ENCODE results near the gene RNF13.
A peak's percentile ranks its signal among the peaks of the same experiment; 100 is the strongest.

RNF13 gene, protein sequence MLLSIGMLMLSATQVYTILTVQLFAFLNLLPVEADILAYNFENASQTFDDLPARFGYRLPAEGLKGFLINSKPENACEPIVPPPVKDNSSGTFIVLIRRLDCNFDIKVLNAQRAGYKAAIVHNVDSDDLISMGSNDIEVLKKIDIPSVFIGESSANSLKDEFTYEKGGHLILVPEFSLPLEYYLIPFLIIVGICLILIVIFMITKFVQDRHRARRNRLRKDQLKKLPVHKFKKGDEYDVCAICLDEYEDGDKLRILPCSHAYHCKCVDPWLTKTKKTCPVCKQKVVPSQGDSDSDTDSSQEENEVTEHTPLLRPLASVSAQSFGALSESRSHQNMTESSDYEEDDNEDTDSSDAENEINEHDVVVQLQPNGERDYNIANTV

DNA sequence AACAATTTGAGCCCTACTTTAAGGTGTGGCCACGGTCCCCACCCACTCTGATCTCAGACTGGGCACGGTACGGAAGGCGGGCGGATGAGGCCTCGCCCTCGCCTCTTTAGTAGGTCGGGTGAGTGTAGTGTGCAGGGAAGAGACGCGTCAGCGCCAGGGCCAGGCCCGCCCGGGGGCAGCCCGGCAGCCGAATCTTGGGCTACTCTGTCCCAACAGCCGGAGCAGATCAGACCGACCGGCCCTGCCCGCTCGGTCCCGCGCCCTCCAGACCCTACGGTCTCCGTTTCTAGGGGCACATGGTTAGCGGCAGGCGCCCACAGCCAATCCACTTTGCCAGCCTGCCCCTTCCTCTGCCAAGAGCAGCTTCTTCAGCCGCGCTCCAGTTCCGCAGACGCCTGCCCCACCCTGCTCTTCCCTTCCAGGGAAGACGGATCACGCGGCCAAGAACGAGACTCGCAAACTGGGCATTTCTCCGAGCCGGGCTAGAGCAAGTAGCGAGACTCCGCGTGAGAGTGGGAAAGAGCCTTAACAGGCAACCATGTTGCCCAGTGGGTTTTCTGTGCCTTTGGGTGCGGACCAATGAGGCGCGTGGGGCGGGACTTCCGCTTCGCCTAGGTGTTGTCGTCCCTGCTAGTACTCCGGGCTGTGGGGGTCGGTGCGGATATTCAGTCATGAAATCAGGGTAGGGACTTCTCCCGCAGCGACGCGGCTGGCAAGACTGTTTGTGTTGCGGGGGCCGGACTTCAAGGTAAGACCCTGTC lies at the start of gene RNF13:
Gene RNF13, plus strand, starts transcription at position 610 of the 761 bp plus-strand sequence. CDS start 32,812 bp downstream, outside the sequence.
- DNase-seq (ENCODE audit: low read depth in 3 of 3): peak; percentile 85 to 92 (median 89)

DNA sequence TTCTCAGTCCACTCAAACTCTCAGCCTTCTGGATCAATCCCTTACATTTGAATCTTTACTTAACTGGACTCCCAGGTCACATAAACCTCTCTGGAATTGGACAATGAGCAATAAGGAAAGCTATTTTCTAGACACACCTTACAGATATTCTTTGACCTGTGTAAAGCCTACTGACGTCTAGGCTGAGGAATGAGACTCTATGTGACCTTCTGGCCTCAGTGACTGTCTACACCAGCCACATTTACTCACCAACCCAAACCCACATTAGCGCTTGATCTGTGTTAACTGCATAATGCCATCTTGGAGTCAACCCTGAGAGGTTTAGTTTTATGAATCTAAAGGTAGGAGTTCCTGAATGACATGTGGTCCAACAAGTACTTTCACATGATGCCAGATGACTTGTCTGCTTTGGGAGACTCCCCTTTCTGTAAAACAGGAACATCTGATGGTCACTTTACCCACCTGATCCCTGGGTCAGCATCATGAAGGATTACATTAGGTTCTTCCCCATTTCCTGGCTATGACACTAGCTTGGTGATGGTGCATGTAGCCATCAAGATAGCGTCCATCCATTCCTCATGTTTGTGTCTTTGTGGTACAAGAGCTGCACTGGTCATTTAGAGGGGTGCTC lies 49.3 kb upstream of the RNF13 start:
- DNase-seq (ENCODE audit: low read depth in 3 of 3): no peak

DNA sequence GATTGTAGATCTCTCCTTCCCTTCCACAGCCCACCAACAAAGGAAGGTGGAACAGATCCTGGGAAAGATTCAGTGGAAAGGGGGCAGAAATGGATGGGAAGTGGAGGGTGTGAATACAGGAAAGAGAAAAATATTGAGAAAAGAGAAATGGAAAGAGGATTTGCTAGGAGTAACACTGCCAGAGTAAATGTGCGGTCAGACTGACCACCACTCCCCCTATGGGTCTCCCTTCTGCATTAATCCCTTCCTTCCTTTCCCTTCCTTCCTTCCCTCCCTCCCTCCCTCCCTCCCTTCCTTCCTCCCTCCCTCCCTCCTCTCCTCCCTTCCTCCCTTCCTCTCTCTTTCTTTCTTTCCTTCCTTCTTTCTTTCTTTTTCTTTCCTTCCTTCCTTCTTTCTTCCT lies 48.7 kb upstream of the RNF13 start:
- DNase-seq (ENCODE audit: low read depth in 3 of 3): no peak

DNA sequence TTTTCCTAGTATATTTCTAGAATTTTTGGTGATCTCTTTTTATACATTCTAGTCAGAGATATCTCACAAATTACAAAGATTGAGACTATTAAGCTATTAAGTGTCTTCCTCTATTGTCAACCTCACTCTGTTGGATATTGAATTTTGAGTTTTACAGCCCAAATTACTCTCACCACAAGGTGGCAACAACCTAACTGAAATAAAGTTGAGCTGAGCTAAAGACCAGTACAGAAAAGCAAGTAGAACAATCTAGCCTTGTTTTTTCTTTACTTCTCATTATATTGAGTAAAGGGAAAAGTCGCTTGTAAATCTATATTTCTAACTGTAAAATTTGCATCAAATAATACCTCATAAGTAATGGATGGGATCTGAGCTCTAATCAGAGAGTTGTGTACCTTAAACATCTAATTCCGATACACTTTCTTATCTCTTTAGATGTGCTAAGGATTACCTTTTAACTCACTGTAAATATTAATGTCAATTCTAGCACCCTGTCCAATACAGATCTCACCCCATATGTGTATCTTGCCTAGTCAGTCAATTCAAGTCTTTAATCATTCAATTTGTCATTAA lies 47.2 kb upstream of the RNF13 start:
- no peak for DNase-seq (ENCODE audit: low read depth in 3 of 3)

DNA sequence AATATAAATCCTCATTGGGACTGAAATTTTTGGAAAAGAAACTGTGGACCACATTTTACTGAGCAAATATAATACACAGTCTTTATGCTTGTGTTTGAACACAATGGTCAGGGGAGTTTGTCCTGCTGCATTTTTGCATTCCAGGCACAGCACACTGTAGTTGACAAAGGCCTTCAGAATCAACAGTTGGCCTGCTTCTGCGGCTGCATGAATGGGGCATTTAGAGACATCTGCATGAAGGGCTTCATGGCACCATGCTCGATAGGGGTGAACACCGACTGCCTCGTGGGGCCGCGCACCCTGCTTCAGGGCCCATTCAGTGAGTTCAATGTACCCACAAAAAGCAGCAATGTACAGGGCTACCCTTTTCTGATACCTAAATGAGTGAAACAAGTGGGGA lies 45.3 kb upstream of the RNF13 start:
- no peak for DNase-seq (ENCODE audit: low read depth in 3 of 3)

DNA sequence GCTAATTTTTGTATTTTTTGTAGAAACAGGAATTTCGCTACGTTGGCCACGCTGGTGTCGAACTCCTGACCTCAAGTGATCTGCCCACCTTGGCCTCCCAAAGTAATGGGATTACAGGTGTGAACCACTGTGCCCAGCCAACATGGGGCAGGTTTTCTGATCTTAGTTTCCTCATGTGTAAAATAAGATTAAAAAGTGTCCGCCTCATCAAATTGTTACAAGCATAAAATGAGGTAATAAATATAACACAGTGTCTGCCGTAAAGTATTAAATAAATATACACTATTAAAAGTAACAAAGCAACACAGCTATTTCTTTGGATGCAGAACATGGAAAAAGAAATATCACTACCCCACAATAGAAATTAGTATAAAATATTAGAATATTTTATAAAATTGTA lies 44.3 kb upstream of the RNF13 start:
- no peak for DNase-seq (ENCODE audit: low read depth in 3 of 3)

DNA sequence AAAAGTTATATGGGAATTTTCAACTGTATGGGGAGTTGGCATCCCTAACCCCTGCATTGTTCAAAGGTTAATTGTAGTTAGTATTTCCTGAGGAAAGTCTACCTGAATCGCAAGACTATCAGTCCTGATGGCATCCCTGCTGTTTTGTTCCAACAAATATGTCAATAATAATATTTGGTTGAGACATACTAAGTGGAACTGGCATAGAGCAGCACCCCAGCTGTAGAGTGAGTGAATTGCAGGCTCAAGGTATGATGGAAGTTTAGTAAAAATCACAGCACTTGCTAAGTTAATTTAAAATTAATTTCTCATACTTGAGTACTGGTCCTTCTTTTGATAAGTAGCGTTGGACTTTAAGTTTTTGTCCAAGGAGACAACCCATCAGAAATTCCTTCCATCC lies 42.8 kb upstream of the RNF13 start:
- DNase-seq (ENCODE audit: low read depth in 3 of 3): no peak

DNA sequence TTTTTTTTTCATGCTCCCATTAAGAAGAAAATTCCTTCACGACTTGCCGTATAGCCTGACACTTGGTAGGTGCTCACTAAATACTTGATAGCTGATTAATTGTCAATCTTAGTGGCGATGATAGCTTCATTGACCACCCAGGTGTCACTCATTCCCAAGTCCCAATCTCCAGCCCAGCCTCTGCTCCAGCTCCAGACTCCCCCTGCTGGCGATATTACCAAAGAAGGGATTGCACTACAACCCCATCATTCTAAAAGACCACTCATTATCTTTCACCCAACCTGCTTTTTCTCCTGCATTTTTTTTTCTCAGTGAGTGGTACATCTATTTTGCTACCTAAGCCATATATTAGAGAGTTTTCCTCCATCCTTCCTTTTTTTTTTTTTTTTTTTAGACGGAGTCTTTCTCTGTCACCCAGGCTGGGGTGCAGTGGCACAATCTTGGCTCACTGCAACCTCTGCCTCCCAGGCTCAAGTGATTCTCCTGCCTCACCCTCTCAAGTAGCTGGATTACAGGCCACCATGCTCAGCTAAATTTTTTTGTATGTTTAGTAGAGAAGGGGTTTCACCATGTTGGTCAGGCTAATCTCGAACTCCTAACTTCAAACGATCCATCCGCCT lies 41.3 kb upstream of the RNF13 start:
- peak in 2 of 3 experiments; percentile 20 to 24 for DNase-seq (ENCODE audit: low read depth in 3 of 3)

DNA sequence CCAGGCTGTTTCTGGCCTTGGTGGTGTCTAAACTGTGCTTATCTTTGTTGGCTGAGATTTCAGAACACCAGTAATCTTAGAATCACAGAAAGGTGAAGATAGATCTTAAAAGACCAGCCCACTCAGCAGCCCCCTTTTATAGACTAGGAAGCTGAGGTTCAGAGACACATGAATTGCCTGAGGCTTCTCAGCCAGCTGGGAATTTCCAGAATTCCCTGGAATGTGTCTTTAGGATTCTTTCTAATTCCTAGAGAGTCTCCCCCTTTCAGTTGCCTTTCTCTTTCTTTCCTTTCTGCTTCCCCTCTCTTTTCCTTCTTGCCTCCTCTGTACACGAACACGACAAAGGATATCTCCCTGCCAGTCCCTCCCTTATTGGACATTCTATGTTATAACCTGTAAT lies 40.2 kb upstream of the RNF13 start:
- DNase-seq (ENCODE audit: low read depth in 3 of 3): no peak

DNA sequence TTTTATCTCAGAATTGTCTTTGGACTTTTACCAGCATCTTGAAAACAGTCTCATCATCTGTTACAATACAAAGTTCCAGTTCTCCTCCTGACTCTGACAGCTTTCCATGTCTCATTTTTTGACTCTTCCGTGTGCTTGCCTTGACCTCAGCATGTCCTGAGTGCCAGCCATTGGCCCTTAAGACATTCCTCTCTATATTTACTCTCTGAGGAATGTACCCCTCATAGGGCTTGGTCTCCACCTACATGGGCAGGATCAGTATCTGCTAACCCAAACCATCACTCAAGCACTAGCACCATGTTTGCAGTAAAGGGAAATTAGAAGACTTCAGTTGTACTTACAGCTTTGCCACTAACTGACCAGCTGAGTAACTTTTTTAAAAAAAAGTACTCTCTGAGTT lies 36.8 kb upstream of the RNF13 start:
- no peak for DNase-seq (ENCODE audit: low read depth in 3 of 3)

DNA sequence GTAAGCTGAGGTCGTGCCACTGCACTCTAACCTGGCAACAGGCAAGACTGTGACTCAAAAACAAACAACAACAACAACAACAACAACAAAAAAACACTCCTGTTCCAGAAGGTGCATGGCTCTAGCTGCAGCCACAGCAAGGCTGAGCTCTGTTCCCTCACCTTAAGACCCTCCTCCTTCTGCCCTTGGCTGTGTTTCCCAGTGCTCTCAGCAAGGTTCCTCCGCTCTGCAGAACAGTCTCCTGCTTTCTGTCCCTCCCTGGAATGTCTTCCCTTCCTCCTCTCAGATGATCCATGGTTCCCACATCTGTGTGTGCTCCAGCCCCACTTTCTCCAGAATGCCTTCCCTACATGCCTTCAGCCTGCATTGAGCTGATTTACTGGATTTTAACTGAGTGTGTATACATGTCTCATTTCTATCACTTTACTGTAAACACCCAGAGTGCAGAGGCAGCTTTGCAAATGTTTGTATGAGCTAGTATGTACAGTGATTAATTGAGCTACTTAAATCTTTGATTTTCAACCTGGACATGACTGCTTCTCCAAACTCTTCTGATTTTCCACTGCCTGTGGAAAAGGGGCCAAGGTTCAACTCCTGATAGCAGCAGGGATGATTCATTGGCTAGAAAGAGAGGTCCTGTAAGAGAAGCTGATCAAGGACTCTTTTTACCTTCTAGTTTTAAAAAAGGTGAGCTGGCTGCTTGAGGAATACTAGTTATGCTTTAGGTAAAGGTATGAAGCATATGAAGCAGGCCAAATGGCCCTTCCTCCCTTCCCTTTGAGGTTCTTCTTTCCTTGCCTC lies 35.4 kb upstream of the RNF13 start:
- no peak for DNase-seq (ENCODE audit: low read depth in 3 of 3)

DNA sequence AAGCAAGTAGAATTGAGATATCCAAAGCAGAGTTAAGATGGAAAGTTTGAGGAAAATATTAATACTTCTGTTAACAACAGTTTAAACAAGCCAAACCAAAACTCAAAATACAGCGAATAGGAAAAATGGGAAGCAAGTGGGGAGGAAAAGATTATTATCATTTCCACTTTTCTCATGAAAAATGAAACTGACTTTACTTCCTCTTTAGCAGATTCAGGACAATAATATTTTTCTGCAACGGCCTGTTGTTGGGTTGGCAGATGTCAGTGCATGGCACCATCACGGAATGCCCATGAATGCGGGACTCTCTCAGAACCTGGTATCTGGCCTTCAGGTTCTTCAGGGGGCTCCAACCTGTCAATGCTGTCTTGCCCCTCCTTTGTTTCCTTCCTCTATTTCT lies 31.8 kb upstream of the RNF13 start:
- DNase-seq (ENCODE audit: low read depth in 3 of 3): no peak

DNA sequence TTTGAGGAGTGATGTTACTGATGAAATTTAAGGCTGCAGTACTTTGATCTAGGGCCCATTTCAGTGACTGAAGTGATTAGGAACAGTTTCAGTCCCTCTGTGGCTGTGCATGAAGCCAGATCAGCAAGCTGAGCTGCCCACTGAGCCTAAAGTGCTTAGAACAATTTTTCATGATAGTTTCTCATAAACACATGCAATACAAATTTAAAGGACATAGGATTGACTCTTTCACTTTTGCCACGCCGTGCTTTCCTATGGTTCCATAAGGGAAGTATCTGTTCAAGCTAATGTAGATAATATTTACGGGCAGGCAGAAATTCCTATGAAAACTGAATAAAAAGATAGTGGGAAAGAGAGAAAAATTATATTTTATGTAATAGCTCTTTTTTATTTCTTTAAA lies 31.3 kb upstream of the RNF13 start:
- DNase-seq (ENCODE audit: low read depth in 3 of 3): no peak

DNA sequence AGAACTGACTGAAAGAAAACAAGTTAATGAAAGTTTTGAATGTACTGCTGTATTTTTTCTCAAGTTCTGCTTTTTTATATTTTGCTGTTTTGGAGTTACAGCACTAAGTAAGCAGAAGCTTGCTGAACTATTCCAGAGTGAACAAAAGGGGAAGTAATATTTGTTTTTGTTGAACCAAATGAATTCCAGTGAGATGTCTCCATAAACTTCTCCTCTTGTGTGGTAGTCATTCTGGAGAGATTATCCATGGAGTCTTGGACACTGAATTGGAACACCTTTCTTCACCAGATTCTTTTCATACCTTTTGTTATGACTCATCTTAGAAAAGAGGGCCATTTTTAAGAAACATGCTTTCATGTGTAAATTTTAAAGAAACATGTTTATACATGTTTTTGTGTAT lies 29.4 kb upstream of the RNF13 start:
- DNase-seq (ENCODE audit: low read depth in 3 of 3): no peak

DNA sequence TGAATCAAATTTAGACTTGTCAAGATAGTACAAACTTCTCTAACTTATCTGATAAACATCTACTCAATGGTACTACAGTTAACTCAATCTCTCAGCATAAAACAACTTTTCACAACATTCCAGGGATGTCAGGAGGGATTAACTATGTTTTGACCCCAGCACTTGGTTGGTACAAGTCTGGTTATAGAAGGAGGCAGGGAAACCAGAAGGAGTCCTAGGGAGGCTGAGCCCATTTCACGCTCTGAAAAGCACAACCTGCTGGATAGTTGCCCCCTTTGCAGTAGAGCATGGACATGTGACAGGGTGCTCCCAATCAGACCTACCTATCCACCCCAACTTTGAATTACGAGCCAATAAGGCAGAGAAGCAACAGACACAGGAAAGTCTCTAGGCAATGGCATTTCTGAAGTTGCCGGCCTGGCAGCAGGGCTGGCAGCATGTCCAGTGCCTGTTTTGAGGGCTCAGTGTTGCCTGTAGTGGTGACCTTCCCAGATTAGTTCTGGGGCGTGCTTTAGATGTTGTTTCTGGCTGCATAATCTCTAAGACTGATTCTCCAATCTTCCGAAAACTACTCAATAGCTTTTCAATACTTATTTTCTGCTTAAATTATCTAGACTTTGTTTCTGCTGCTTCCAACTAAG lies 28.8 kb upstream of the RNF13 start:
- no peak for DNase-seq (ENCODE audit: low read depth in 3 of 3)

DNA sequence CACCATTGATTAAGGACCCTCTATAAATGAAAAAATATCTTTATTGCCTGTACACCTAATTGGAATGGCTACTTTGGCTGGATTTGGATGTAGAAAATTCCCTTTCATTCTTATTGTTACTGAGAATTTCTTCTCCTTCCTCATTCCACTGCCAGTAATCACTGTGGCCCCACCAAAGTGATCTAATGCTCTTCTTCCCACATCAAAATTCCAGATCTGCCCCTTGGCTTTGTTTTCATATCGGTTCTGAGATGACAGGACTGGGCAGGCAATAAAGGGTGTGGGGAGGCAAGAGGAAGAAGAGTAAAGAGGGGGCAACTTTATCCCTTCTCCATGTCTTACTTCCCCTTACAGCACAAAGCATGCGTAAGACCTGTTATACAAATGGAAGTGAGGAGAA lies 22.7 kb upstream of the RNF13 start:
- no peak for DNase-seq (ENCODE audit: low read depth in 3 of 3)

DNA sequence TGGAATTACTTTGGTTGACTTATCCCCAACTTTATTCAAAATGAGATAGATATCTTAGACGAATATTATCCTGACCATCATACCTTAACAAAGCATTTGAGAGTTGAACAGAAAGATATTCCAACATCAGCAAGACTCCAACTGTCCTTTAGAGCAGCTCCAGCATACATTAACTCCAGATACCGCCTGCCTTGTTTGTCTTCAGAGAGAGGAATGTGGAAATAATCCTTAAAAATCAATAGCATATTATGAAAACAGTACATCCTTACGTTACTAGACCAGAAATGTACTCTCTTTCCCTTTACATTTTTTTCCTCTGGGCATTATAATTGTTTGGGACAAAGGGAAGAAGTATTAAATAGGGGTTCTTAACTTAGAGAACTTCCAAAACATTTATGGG lies 22.3 kb upstream of the RNF13 start:
- DNase-seq (ENCODE audit: low read depth in 3 of 3): no peak

DNA sequence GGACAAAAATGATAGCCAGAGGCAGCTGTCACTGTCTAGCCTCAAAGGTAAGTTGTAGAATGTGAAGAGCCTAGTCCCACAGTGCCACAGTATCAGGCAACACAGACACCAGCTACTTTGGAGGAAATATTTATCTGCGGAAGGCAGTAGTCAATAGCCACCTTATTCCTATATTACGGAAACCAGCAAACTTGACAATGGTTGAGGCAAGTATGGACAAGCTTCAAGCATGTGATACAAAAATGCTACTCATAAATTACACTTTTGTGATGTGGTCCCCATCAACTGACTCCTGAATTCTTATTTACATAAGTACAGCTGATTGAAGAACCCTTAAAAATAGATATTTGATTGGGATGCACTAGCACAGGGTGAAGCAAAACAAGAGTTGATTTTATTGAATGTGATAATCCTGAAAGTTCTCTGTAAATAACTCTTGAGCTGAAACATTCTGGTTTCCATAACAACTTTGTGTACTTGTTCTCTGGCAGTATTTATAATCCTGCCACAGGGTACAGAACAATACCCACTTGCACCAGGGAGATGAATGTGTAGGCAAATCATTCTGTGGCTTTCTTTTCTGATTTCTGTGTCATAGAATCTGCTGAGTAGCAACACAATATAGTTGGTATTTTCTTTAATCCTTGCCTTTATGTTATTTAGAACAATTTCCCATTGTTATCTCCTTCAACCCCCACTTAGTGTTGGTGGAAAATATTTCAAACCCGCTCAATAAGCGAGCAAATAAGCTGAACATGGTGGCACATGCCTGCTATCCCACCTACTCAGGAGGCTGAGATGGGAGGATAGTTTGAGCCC lies 20.4 kb upstream of the RNF13 start, which contains the start of gene ANKUB1:
Gene ANKUB1, minus strand, starts transcription at position 103 of the 819 bp plus-strand sequence. CDS start 188 bp downstream, outside the sequence.
- no peak for DNase-seq (ENCODE audit: low read depth in 3 of 3)

DNA sequence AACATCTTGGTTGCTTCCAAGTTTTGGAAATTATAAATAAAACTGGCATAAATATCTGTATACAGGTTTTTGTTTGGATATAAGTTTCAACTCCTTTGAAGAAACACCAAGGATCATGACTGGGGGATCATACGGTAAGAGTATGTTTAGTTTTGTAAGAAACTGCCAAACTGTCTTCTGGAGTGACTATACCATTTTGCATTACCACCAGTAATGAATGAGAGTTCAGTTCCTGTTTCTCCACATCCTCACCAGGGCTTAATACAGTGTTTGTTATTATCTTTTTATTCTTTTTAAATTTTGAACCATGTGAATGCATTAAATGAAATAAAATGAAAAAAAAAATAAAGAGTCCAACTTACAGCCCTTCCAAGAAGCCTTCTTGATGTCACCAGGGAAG lies 17.0 kb upstream of the RNF13 start:
- no peak for DNase-seq (ENCODE audit: low read depth in 3 of 3)

DNA sequence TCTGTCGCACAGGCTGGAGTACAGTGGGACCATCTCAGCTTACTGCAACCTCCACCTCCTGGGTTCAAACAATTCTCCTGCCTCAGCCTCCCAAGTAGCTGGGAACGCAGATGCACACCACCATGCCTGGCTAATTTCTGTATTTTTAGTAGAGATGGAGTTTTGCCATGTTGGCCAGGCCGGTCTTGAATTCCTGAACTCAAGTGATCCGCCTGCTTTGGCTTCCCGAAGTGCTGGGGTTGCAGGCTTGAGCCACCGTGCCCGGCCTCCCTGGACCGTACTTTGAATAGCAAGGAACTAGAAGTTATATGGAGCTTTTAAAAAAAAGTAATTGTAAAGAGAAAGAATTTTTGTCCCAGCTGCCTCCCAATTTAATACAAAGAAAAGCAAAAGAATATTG lies 12.3 kb upstream of the RNF13 start:
- DNase-seq (ENCODE audit: low read depth in 3 of 3): no peak
